Naive thymus-derived CD8-positive, alpha-beta T cell (primary cell): Measurements from ENCODE around the gene ARPC2. TPM values are rescaled to one million over a fixed set of nuclear protein-coding genes. Genes with fewer than 3 reads are reported as not detected.

Source experiments
- ATAC-seq, 2 donors: fragments of 150-1000 bp; cut with Tn5 transposase in 1 of 2; sonication (Bioruptor Pico), chemical (Tn5 transposase) in 1 of 2; 1 replicate in 1 of 2; 2 replicates in 1 of 2; pipeline ENCODE4 v1.10.0; 2021; ENCODE audit warnings: mild to moderate bottlenecking in 2 of 2, moderate library complexity in 2 of 2
- POLR2A ChIA-PET: fragments of 350-600 bp; sonication (Branson Sonifier 250); formaldehyde crosslinking; loops from one replicate; lab custom pipeline; 2021; ENCODE audit warnings: antibody characterized with exemption; lab: Charles Lee
- DNase-seq, 10 donors: peaks; one replicate each; pipeline versions ENCODE4 v3.0.0 to v3.0.0-alpha.2; 2020 to 2022
- H3K27ac Mint-ChIP-seq, 10 donors: one replicate each; pipeline ENCODE4 v1.8.0; 2020 to 2022; ENCODE audit warnings: mild to moderate bottlenecking in 10 of 10, mixed read lengths in 10 of 10, moderate library complexity in 4 of 10, inconsistent platforms in 1 of 10
- H3K27me3 Mint-ChIP-seq, 5 donors: one replicate each; pipeline ENCODE4 v1.8.0; 2021 to 2022; ENCODE audit warnings: mixed read lengths in 5 of 5
- H3K36me3 Mint-ChIP-seq, 3 donors: one replicate each; pipeline ENCODE4 v1.8.0; 2020 to 2022; ENCODE audit warnings: mixed read lengths in 3 of 3, mild to moderate bottlenecking in 2 of 3, inconsistent platforms in 1 of 3
- H3K4me1 Mint-ChIP-seq, 4 donors: one replicate each; pipeline ENCODE4 v1.8.0; 2021 to 2022; ENCODE audit warnings: mixed read lengths in 4 of 4
- H3K4me3 Mint-ChIP-seq, 10 donors: one replicate each; pipeline ENCODE4 v1.8.0; 2020 to 2022; ENCODE audit warnings: mild to moderate bottlenecking in 10 of 10, mixed read lengths in 10 of 10, moderate library complexity in 6 of 10, inconsistent platforms in 1 of 10
- H3K9me3 Mint-ChIP-seq, 9 donors: one replicate each; pipeline ENCODE4 v1.8.0; 2020 to 2022; ENCODE audit warnings: mixed read lengths in 9 of 9, mild to moderate bottlenecking in 3 of 9, inconsistent platforms in 1 of 9, moderate library complexity in 1 of 9
- polyA plus RNA-seq, 3 donors: library from polyadenylated mRNA; unstranded; fragments of 300-500 nt; fragmentation: Illumina TruSeq; gene quantifications; one replicate each; pipeline ENCODE4 v1.2.3, GENCODE V29; 2021
- total RNA-seq, 8 experiments: library from RNA in 2 of 8; stranded (reverse) in 2 of 8; gene quantifications; one replicate each; pipeline ENCODE4 v1.2.3 and lab custom pipeline; 2021 to 2026

The ARPC2 gene
- total and polyA plus RNA-seq, 5 experiments from 2014 or later: 425 to 865 (median 690) TPM

GRCh38 chr2:218187296-218188015 lies 29.5 kb upstream of the ARPC2 start:
- Mint-ChIP-seq H3K9me3 (no peaks in the 10 kb centered on the region), H3K4me1 (peaks cover 8 to 14% (median 10%) of the 10 kb centered on the region in 4 donors), H3K27me3 (peaks cover 0 to 5% (median 0%) of the 10 kb centered on the region in 5 donors), H3K4me3 (no peak overlapping the region), H3K27ac (no peak overlapping the region), H3K36me3 (no peaks in the 10 kb centered on the region)
- DNase-seq: no peak
- POLR2A ChIA-PET: interaction anchor here (0.9 kb wide), 1 partner anchor 83 kb away, joined by 3 read pairs; the partner anchor contains the start of genes AAMP and PNKD
- ATAC-seq: no peak

- no peaks in the 10 kb centered on the region for H3K36me3 Mint-ChIP-seq
- POLR2A ChIA-PET: interaction anchor here (1.2 kb wide), 1 partner anchor 207 kb away, joined by 3 read pairs; no protein-coding TSS in a partner anchor
- ATAC-seq: no peak
- H3K9me3 Mint-ChIP-seq: no peaks in the 10 kb centered on the region
- no peak overlapping the region for H3K27ac Mint-ChIP-seq
- no peak overlapping the region for H3K4me3 Mint-ChIP-seq
- peaks cover 0 to 5% (median 0%) of the 10 kb centered on the region in 5 donors for H3K27me3 Mint-ChIP-seq
- no peak for DNase-seq
- peaks cover 8 to 14% (median 10%) of the 10 kb centered on the region in 4 donors for H3K4me1 Mint-ChIP-seq
These were observed 28.5 kb upstream of the ARPC2 start for GRCh38 chr2:218188528-218188927.

- POLR2A ChIA-PET: no interaction called here
- Mint-ChIP-seq H3K4me1 (peaks cover 0 to 3% (median 0%) of the 10 kb centered on the region in 4 donors), H3K27me3 (peaks cover 0 to 5% (median 2%) of the 10 kb centered on the region in 5 donors), H3K4me3 (no peak overlapping the region), H3K9me3 (no peaks in the 10 kb centered on the region), H3K36me3 (no peaks in the 10 kb centered on the region), H3K27ac (no peak overlapping the region)
- no peak for DNase-seq
- no peak for ATAC-seq
These were observed 24.0 kb upstream of the ARPC2 start for GRCh38 chr2:218192902-218193430.

- H3K27me3 Mint-ChIP-seq: peaks cover 0 to 6% (median 2%) of the 10 kb centered on the region in 5 donors
- no peak for DNase-seq
- no peak for ATAC-seq
- H3K4me1 Mint-ChIP-seq: peaks cover 0 to 3% (median 0%) of the 10 kb centered on the region in 4 donors
- H3K4me3 Mint-ChIP-seq: no peak overlapping the region
- no peaks in the 10 kb centered on the region for H3K9me3 Mint-ChIP-seq
- POLR2A ChIA-PET: interaction anchor here (0.6 kb wide), 1 partner anchor 22 kb away, joined by 3 read pairs; no protein-coding TSS in a partner anchor
- no peaks in the 10 kb centered on the region for H3K36me3 Mint-ChIP-seq
- H3K27ac Mint-ChIP-seq: no peak overlapping the region
These were observed 23.3 kb upstream of the ARPC2 start for GRCh38 chr2:218193701-218194100.

- Mint-ChIP-seq H3K27me3 (peaks cover 0 to 10% (median 5%) of the 10 kb centered on the region in 5 donors), H3K9me3 (no peaks in the 10 kb centered on the region), H3K4me1 (peaks cover 0 to 3% (median 0%) of the 10 kb centered on the region in 4 donors), H3K27ac (no peak overlapping the region), H3K36me3 (no peaks in the 10 kb centered on the region), H3K4me3 (no peak overlapping the region)
- POLR2A ChIA-PET: no interaction called here
- ATAC-seq (no peak), DNase-seq (no peak)
These were observed 22.1 kb upstream of the ARPC2 start for GRCh38 chr2:218194880-218195279.

- Mint-ChIP-seq H3K4me3 (no peak overlapping the region), H3K27ac (no peak overlapping the region), H3K9me3 (no peaks in the 10 kb centered on the region), H3K4me1 (peaks cover 0 to 2% (median 0%) of the 10 kb centered on the region in 4 donors), H3K36me3 (no peaks in the 10 kb centered on the region), H3K27me3 (peaks cover 0 to 10% (median 3%) of the 10 kb centered on the region in 5 donors)
- no peak for ATAC-seq
- no peak for DNase-seq
- POLR2A ChIA-PET: no interaction called here
These were observed 20.0 kb upstream of the ARPC2 start for GRCh38 chr2:218196974-218197373.

- H3K27me3 Mint-ChIP-seq: peaks cover 0 to 10% (median 0%) of the 10 kb centered on the region in 5 donors
- POLR2A ChIA-PET: no interaction called here
- no peak for ATAC-seq
These were observed 14.7 kb upstream of the ARPC2 start for GRCh38 chr2:218202266-218202665.

GRCh38 chr2:218209078-218209477 lies 7.9 kb upstream of the ARPC2 start:
- Mint-ChIP-seq H3K4me1 (peaks cover 0 to 2% (median 0%) of the 10 kb centered on the region in 4 donors), H3K4me3 (no peak overlapping the region), H3K27ac (no peak overlapping the region), H3K27me3 (peaks cover 0 to 3% (median 0%) of the 10 kb centered on the region in 5 donors), H3K9me3 (peaks cover 0 to 12% (median 7%) of the 10 kb centered on the region in 9 donors), H3K36me3 (peaks cover 0 to 9% (median 8%) of the 10 kb centered on the region in 3 donors)
- POLR2A ChIA-PET: interaction anchor here (0.5 kb wide), 1 partner anchor 1417 kb away, joined by 3 read pairs; no protein-coding TSS in a partner anchor
- DNase-seq (no peak), ATAC-seq (no peak)

More at GRCh38 chr2:218202266-218202665, 14.7 kb upstream of the ARPC2 start:
- Mint-ChIP-seq H3K27ac (no peak overlapping the region), H3K4me1 (no peaks in the 10 kb centered on the region), H3K36me3 (no peaks in the 10 kb centered on the region), H3K4me3 (no peak overlapping the region), H3K9me3 (no peaks in the 10 kb centered on the region)
- no peak for DNase-seq

- H3K27ac Mint-ChIP-seq: peak overlapping the region in 1 of 10 donors; percentile 61
- ATAC-seq (no peak), DNase-seq (no peak)
- peaks cover 0 to 3% (median 0%) of the 10 kb centered on the region in 5 donors for H3K27me3 Mint-ChIP-seq
- peaks cover 4 to 13% (median 7%) of the 10 kb centered on the region in 3 donors for H3K36me3 Mint-ChIP-seq
- peaks cover 0 to 9% (median 7%) of the 10 kb centered on the region in 9 donors for H3K9me3 Mint-ChIP-seq
- POLR2A ChIA-PET: no interaction called here
- H3K4me3 Mint-ChIP-seq: no peak overlapping the region
- peaks cover 11 to 24% (median 16%) of the 10 kb centered on the region in 4 donors for H3K4me1 Mint-ChIP-seq
These were observed 2.9 kb upstream of the ARPC2 start for GRCh38 chr2:218214116-218214515.

GRCh38 chr2:218216336-218216673 lies 684 bp upstream of the ARPC2 start:
- ATAC-seq (no peak), DNase-seq (no peak)
- Mint-ChIP-seq H3K27me3 (no peaks in the 10 kb centered on the region), H3K36me3 (peaks cover 5 to 22% (median 5%) of the 10 kb centered on the region in 3 donors), H3K9me3 (no peaks in the 10 kb centered on the region), H3K27ac (peak overlapping the region; percentile 95 to 100 (median 97)), H3K4me3 (peak overlapping the region; percentile 90 to 99 (median 94)), H3K4me1 (peaks cover 21 to 43% (median 38%) of the 10 kb centered on the region in 4 donors)
- POLR2A ChIA-PET: interaction anchor here (0.6 to 3.8 kb wide), 15 partner anchors 9 to 1171 kb away, joined by 3 to 21 read pairs (median 3); partner anchors contain the start of genes AAMP, BCS1L, DNPEP and PNKD

- H3K4me1 Mint-ChIP-seq: peaks cover 24 to 56% (median 51%) of the 10 kb centered on the region in 4 donors
- H3K27ac Mint-ChIP-seq: peak overlapping the region; percentile 88 to 100 (median 97)
- H3K36me3 Mint-ChIP-seq: peaks cover 5 to 31% (median 7%) of the 10 kb centered on the region in 3 donors
- no peaks in the 10 kb centered on the region for H3K9me3 Mint-ChIP-seq
- peak overlapping the region; percentile 90 to 99 (median 94) for H3K4me3 Mint-ChIP-seq
- peak; percentile 51 to 77 (median 60) for DNase-seq
- H3K27me3 Mint-ChIP-seq: no peaks in the 10 kb centered on the region
- peak; percentile 58 to 60 for ATAC-seq
- POLR2A ChIA-PET: interaction anchor here (0.9 to 3.8 kb wide), 13 partner anchors 7 to 1170 kb away, joined by 3 to 21 read pairs (median 3); partner anchors contain the start of genes AAMP, BCS1L, DNPEP and PNKD
These were observed 625 bp downstream of the ARPC2 start for GRCh38 chr2:218217360-218218267.
